SKM-1 treated with dmso at 0.1 percent for 144 hours (cell line): ENCODE results near the gene NINJ1.
"Not testable (repeated sequence)": the region's sequence is repeated elsewhere in the genome, so short reads cannot be mapped to it uniquely, and the experiment has no call there.

Source experiments
- DNase-seq: peaks from one replicate; lab custom pipeline; 2025; ENCODE audit not compliant: unreplicated experiment; lab: John Stamatoyannopoulos, UW

NINJ1 gene

GRCh38 chr9:93161786-93162562 lies 27.9 kb upstream of the NINJ1 start:
- no peak for DNase-seq

GRCh38 chr9:93159601-93160471 lies 25.8 kb upstream of the NINJ1 start:
- DNase-seq = no peak

GRCh38 chr9:93156475-93157008 lies 22.5 kb upstream of the NINJ1 start:
- no peak for DNase-seq

DNA sequence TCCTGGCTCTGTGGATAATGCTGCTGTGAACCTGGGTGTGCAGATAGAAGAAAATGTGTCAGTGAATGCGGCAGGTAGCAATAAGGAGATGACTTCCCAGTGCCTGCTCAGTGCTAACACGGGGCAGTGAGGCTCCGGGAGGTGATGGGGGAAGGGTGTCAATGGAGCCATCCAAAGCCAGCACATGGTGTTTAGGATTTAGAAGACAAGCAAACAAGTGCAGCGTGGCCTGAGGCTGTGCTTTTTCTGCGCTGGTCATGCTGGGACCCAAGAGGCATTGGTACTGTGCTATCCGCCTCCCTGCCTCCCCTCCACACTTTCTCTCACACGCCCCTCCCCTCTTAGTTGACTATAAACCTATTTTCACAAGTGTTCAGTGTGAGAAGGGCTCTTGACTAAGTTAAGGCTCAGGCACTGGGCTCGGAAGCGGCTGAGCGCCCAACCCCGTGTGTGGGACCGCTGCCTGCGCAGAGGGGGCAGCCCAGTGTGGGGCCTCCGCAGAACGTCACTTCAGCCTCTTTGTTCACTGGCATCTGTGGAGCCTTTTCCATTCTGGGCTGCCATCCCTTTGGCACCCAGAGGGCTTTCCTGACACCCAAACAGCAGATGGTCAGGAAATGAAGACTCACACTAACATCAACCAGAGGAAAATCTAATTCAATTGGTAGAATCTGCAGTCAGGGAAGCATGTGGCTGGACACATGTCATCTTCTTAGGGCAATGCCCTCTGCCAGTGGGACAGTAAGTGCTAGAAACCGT lies 21.8 kb upstream of the NINJ1 start:
- DNase-seq = no peak

- DNase-seq = peak; percentile 20
Measured at GRCh38 chr9:93154293-93154903, 20.3 kb upstream of the NINJ1 start.

DNA sequence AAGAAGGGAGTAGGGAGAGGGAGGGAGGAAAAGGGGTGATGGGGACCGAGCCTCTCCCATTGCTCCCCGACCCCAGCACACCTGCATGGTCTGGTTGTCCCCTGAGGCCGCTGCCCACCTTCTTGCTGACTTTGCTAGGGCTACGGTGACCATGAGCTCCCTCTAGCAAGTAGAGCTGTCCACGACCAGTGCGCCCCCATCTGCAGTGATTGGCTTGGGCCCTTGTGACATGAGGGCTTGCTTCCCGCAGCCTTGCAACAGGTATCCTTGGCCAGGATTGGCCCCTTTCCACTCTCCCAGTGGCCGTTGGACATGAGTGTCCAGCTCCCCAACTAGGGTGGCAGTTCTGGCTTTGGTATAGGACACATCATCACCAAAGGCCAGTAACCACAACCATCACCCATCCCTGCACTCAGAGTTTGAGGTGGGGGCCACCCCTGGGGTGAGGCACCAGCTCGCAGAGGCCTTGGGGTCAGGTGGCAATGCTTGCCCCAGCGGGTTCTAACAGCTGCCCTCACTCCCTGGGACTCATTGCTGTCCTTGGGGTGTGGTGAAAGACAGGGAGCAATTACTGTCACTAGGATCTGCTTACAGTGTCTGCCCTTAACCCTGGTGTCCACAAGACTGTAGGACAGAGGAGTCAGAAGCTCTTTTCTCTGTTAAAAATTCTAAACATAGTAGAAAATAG lies 17.2 kb upstream of the NINJ1 start:
- DNase-seq = no peak

DNA sequence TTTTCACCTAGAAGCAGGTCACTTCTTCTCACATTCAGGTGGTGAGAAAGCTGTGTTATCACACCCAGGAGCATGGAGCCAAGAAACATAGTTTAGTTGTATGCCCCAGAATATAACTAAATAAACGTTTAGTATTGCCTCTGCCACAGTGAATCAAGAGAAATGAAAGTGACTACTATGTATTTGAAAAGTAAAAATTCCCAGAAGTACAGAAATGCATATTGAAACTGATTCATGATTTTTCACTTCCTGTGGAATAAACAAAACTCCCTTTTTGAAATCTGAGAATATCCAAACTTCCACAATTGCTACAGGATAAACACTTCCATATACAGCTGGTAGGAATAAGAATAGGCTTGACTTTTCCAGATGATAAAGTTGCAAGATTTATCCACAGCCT lies 15.3 kb upstream of the NINJ1 start:
- no peak for DNase-seq

DNA sequence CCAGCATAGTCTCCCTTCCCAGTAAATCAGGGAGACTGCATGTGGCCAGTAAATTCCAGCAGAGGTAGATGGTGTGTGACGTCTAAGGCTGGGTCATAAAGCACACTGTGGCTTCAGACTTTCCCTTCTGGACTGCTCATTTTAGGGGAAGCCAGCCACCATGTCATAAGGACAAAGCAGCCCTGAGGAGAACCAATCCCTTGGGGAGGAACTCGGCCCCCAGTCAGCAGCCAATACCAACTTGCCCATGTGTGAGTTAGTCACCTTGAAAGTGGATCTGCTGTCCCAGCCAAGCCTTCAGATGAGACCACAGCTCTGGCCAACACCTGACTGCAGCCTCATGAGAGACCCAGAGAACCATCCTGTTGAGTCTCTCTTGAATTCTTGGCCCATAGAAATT lies 14.7 kb upstream of the NINJ1 start:
- no peak for DNase-seq

DNA sequence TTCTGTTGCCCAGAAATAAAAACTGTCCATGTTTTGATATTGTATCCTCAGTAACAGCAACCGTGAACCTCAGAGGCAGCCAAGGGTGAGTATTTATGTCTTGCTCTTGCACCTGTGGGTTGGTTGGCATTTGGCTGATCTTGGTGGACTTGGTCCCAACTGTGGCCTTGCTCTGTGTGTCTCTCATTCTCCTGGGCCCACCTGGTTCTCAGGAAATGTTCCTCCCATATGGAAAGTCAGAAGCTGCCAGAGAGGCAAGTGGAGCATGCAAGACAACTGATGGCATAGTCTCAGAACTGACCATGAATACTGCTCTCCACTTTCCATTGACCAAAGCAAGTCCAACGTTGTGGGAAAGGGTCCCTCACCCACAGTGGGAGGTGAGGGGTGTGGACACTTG lies 13.6 kb upstream of the NINJ1 start:
- no peak for DNase-seq

GRCh38 chr9:93146696-93147095 lies 12.6 kb upstream of the NINJ1 start:
- not testable (repeated sequence) for DNase-seq

GRCh38 chr9:93143830-93144530 lies 9.9 kb upstream of the NINJ1 start:
- DNase-seq = no peak

DNA sequence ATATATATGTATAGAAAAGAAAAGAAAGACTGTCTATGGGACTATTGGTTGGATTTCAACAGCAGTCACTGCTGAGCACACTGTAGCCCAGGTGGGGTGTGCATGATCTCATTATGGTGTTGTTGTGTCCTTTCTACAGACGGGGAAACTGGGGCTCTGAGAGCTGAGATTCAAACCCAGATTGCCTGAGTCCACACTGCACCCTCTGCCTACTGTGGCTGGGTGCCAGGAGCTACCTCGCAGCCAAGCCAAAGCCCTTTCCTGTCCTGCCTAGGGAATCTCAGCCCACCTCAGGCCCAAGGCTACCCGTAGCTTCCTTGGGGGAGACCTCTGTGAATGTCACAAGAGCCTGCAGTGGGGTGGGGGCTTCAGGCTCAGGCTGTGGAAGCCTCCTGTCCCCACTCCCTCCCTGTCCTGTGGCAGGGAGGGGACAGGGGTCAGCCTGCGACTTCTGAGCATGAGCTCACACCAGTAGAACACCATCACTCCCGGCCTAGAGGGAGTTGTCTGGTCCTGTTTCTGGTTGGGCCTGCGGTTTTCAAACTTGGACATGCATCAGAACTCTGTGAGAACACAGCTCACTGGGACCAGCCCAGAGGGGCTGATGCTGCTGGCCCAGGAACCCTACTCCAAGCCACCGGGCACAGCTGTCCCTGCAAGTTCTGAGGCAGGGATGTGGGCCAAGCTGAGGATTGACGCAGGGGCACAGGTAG lies 7.9 kb upstream of the NINJ1 start:
- DNase-seq = no peak

DNA sequence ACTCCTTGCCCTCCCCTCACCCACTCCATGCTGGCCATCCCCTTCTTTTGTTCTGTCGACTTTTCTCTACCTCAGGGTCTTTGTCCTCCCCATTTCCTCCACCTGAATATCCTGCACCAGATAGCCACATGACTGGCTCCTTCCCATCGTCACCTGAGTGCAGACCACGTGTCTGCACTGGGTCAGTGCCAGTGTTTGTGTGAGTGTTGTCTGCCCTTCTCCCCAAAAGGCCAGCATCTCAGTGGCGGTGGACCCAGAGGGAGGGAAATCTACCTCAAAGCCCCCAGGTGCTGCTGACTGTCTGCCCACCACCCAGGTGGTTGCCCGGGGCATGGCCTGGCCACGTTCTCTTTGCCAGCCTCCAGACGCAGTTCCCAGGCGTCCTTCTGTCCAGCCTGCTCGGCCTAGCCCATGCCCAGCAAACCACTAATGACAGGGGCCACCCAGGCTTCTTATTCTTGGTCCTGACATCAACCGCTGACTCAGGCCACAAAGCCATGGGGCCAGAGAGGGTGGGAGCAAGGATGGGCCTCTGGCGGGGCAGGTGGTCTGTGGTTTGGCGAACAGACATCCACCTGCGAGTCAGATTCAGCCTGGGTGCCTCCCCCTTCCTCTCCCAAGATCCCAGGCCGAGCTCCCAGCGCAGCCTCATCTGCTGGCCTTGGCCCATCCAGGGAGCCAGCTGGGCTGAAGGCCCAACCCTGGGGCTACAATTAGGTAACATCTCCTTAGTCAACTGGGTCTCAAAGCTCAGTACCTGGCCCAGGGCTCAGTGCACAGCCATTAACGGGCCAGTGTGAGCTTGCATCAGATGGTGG lies 5.5 kb upstream of the NINJ1 start:
- DNase-seq = no peak

DNA sequence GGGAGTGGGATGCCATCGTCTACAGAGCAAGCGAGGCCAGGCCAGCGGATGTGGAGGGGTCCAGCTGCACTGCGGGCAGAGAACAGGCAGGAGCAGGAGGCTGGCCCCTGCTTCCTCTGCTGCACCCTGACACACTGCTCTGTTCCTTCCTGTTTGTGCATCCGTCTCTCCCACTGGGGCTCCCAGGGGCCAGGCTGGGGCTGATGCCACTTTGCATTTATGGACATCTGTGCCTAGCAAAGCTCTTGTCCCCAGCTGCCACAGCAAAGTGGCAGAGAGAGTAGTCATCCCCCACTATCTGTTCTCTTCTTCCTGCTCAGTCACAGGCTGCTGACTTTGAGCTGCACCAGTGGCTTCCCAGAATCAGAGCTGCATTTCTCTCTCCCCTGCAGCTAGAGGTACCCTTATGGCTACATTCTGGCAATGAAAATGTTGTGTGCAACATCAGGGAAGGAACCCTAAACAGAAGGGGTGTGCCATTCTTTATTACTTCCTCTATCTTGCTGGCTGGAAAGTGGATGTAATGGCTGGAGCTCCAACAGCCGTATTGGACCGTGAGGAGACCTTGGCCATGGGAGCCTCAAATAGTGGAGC lies 4.2 kb upstream of the NINJ1 start:
- DNase-seq = no peak

GRCh38 chr9:93137362-93137761 lies 3.3 kb upstream of the NINJ1 start:
- no peak for DNase-seq

DNA sequence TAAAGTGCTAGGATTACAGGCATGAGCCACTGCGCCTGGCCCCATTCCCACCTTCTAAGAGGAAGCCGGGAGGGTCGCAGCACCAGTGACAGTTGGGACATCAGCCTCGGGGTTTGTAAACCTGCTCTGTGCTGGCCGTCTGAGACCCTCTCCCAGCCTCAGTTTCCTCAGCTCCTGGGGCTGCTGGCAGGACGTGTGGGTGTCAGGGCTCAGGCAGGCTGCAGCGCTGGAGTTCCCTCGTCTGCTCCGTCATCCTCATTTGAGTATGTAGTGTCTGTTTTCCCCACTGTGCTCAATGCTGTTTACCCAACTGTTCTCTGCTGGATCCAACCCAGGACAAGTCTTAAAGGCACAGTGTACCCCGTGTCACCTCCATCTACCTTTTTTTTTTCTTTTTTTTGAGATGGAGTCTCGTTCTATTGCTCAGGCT lies 2.0 kb upstream of the NINJ1 start:
- DNase-seq = no peak

DNA sequence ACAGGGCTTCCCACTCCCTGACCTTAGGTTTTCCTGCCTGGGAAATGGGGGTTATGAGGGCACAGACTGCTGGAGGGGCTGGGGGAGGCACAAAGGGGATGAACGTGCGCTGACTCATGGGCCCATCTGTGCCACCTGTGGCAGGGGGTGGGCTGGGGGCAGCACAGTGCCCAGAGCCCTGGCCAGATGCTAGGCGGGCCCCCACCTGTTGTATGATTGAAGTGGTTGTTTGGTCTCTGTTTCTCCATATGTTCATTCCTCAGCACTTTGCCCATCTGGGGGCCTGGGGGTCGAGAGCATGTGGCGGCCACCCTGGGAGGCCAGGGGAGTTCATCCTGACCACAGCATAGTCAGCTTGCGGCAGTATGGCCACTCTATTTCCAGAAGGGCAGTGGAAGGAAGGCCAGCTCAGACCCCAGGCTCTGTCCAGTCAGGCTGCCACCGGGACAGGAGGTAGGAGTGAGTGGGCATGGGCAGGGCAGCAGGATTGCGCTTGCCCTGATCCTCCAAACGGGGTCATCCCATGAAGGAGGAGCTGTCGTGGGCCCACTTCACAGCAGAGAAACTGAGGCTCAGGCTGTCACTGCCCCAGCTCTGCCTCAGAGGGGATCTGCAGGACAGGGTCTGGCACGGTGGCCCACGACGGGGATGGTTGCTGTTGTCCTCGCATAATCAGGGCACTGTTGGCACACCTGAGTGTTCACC lies 841 bp upstream of the NINJ1 start:
- DNase-seq = no peak
